Omental fat pad (tissue), 4 donors: Measurements from ENCODE around the gene INVS. TPM values are rescaled to one million over a fixed set of nuclear protein-coding genes. Genes with fewer than 3 reads are reported as not detected.
"Not testable (repeated sequence)": the region's sequence is repeated elsewhere in the genome, so short reads cannot be mapped to it uniquely, and the experiment has no call there.

Source experiments
- ATAC-seq: fragments of 150-250 bp; one replicate; pipeline ENCODE4 v1.9.1; 2016; ENCODE audit warnings: mild to moderate bottlenecking, moderate library complexity; ENCODE audit not compliant: low FRiP score
- DNase-seq: peaks from one replicate; pipeline ENCODE4 v3.0.0-alpha.2; 2019; ENCODE audit warnings: low spot score
- total RNA-seq, 4 donors: library from RNA; depleted of rRNA; stranded (reverse); fragments of >200 nt; gene quantifications; one replicate each; pipeline ENCODE4 v1.1.0, GENCODE V29; 2016
- TF ChIP-seq, protein P1 (sequence below), 3 donors: fragments of 450-650 bp; IDR thresholded peaks; one replicate each; pipeline ENCODE4 v1.5.1; 2016 to 2017; ENCODE audit warnings: antibody characterized with exemption in 3 of 3, mild to moderate bottlenecking in 3 of 3, moderate library complexity in 2 of 3

INVS gene
- total RNA-seq, 4 donors from 2014 or later: 22.1 to 44.5 (median 26.3) TPM

GRCh38 chr9:100074093-100074492 lies 24.9 kb upstream of the INVS start:
- TF ChIP-seq, protein P1, sequence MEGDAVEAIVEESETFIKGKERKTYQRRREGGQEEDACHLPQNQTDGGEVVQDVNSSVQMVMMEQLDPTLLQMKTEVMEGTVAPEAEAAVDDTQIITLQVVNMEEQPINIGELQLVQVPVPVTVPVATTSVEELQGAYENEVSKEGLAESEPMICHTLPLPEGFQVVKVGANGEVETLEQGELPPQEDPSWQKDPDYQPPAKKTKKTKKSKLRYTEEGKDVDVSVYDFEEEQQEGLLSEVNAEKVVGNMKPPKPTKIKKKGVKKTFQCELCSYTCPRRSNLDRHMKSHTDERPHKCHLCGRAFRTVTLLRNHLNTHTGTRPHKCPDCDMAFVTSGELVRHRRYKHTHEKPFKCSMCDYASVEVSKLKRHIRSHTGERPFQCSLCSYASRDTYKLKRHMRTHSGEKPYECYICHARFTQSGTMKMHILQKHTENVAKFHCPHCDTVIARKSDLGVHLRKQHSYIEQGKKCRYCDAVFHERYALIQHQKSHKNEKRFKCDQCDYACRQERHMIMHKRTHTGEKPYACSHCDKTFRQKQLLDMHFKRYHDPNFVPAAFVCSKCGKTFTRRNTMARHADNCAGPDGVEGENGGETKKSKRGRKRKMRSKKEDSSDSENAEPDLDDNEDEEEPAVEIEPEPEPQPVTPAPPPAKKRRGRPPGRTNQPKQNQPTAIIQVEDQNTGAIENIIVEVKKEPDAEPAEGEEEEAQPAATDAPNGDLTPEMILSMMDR (IDR thresholded peaks at IDR 0.05): no peak
- DNase-seq: no peak
- no peak for ATAC-seq

GRCh38 chr9:100074989-100075388 lies 24.1 kb upstream of the INVS start:
- TF ChIP-seq, protein P1 (IDR thresholded peaks at IDR 0.05): no peak
- DNase-seq (no peak), ATAC-seq (no peak)

DNA sequence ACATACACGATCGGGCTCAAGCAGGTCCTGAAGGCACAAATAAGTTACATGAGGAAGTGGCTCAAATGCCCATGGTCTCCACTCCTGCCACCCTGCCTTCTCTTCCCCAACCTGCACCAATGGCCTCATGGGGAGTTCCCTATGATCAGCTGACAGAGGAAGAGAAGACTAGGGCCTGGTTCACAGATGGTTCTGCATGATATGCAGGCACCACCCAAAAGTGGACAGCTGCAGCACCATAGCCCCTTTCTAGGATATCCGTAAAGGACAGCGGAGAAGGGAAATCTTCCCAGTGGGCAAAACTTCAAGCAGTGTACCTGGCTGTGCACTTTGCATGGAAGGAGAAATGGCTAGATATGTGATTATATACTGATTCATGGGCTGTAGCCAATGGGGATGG lies 22.8 kb upstream of the INVS start:
- not testable (repeated sequence) for ATAC-seq, DNase-seq

DNA sequence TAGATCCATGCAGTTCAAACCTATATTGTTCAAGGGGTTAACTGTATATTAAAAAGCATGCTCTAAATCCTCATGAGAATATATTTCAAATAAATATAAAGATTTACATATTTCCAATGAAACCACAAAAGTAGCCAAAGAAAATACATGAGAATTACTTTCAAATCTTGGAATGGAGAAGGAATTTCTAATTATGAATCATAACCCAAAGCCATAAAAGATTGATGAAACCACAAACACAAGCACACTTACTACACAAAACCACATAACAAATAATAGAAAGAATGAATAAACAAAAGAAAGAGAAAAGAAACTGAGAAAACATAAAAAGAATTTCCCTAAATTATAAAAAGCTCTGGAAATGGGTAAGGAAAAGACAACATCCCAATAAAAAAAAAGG lies 16.3 kb upstream of the INVS start:
- ATAC-seq (no peak), DNase-seq (no peak)
- TF ChIP-seq, protein P1 (IDR thresholded peaks at IDR 0.05): no peak

DNA sequence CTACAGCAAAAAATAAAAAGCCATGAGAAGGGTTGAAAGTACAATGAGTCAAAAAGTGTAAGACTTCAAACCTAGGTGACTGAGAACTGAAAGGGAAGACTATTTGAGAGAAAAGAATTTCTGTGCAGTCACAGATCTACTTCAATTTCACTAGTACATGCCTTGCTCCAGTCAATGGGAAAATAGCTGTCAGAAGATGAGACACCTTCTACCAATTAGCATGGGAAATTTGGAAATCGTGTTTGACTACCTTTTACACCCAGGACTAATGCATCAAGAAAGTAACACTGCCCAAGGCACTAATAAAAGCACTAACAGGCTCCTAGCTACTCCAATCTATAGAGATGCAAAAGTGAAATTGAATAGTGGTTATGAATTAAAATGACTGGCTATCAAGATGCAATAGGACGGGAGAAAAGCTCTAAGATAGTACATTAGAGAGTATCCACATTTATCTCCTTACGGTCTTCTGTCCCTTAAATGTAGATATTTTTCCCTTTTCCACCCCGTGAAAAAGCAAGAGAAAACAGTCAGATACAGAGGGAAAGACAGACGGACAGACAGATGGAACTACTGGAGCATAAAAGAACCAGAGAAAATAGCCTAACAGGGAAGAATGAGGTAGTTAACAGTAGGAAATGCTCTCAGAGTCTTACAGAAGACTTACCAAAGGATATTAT lies 15.5 kb upstream of the INVS start:
- TF ChIP-seq, protein P1 (IDR thresholded peaks at IDR 0.05): no peak
- DNase-seq (no peak), ATAC-seq (no peak)

DNA sequence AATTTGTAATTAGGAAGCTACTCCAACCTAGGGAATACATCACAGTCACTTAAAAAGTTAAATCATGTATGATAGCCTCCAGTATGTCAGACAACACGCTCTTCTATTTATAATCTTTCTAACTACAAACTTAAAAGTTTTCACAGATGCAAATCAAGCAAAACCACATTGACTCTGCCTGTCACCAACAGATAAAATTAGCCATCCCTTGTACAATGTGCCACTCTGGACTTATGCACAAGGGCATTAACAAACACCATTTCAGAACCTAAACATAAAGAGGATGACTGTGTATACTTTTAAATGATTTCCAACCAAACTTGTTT lies 15.0 kb upstream of the INVS start:
- DNase-seq (no peak), ATAC-seq (no peak)
- TF ChIP-seq, protein P1 (IDR thresholded peaks at IDR 0.05): no peak

DNA sequence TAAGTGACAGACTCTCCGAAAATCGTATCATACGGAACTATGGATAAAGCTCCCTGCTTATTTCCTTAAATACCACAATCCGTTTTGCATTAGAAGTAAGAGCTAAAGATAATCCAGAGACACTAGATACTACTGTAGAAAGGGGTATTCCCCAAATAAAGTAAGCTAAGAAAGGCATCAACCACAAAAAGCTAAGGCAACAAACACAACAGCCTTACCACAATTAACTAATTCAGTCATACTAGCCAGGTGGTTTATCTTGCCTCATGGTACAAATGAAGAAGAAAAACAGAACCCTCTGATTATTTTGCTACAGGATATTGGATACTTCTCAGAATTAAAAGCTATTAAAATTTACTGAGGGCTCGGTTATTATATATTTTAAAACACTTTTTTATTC lies 14.3 kb upstream of the INVS start:
- ATAC-seq (no peak), DNase-seq (no peak)
- TF ChIP-seq, protein P1 (IDR thresholded peaks at IDR 0.05): no peak
